ENCODE measurements around the gene AMTN. TPM values are rescaled to one million over a fixed set of nuclear protein-coding genes. Genes with fewer than 3 reads are reported as not detected.

Gene AMTN
- total RNA-seq, 1 donor from 2014 or later = not detected

- H3K36me3 Mint-ChIP-seq = no peaks in the 10 kb centered on the region
- H3K27me3 Mint-ChIP-seq (ENCODE audit: low read depth) = no peaks in the 10 kb centered on the region
- no peak overlapping the region for H3K4me3 Mint-ChIP-seq
- DNase-seq (ENCODE audit: low spot score in 2 of 2, unreplicated experiment in 2 of 2) = no peak
- no peak for TF ChIP-seq CTCF (IDR thresholded peaks at IDR 0.05; ENCODE audit: unreplicated experiment)
- H3K4me1 Mint-ChIP-seq = peaks cover 18% of the 10 kb centered on the region
- H3K27ac Mint-ChIP-seq = no peak overlapping the region
- H3K9me3 Mint-ChIP-seq = peaks cover 13% of the 10 kb centered on the region
Measured at GRCh38 chr4:70581980-70582379, 63.6 kb downstream of the AMTN start.

Other genes with a start within 250 kb of the AMTN start
- 0.69 to 1.2 TPM (median 1.1 TPM) in 3 replicates for gene CABS1, start 183.6 kb upstream of the AMTN start, total RNA-seq
- not detected in 3 replicates for gene SMR3A, start 157.8 kb upstream of the AMTN start, total RNA-seq
- not detected in 3 replicates for gene SMR3B, start 135.4 kb upstream of the AMTN start, total RNA-seq
- gene OPRPN, start 120.6 kb upstream of the AMTN start, total RNA-seq = not detected in 3 replicates
- not detected in 3 replicates for gene MUC7, start 46.4 kb upstream of the AMTN start, total RNA-seq
- 0.14 to 0.36 TPM (median 0.22 TPM) in 3 replicates for gene AMBN, start 73.7 kb downstream of the AMTN start, total RNA-seq
- not detected in 3 replicates for gene ENAM, start 110.2 kb downstream of the AMTN start, total RNA-seq
- gene JCHAIN, start 147.9 kb downstream of the AMTN start, total RNA-seq = 0.16 to 0.47 TPM (median 0.18 TPM) in 3 replicates
- 28.0 to 30.4 TPM (median 29.6 TPM) in 3 replicates for gene UTP3, start 170.0 kb downstream of the AMTN start, total RNA-seq
- 96.0 to 101 TPM (median 96.6 TPM) in 3 replicates for gene RUFY3, start 203.4 kb downstream of the AMTN start, total RNA-seq

All from mesothelial cell of epicardium (in vitro differentiated cells).